ENCODE data around the gene ARHGEF17. TPM values are rescaled to one million over a fixed set of nuclear protein-coding genes. Genes with fewer than 3 reads are reported as not detected.

Gene ARHGEF17
- total and polyA plus RNA-seq, 10 donors, result 5.1 to 48.5 (median 29.0) TPM

DNA sequence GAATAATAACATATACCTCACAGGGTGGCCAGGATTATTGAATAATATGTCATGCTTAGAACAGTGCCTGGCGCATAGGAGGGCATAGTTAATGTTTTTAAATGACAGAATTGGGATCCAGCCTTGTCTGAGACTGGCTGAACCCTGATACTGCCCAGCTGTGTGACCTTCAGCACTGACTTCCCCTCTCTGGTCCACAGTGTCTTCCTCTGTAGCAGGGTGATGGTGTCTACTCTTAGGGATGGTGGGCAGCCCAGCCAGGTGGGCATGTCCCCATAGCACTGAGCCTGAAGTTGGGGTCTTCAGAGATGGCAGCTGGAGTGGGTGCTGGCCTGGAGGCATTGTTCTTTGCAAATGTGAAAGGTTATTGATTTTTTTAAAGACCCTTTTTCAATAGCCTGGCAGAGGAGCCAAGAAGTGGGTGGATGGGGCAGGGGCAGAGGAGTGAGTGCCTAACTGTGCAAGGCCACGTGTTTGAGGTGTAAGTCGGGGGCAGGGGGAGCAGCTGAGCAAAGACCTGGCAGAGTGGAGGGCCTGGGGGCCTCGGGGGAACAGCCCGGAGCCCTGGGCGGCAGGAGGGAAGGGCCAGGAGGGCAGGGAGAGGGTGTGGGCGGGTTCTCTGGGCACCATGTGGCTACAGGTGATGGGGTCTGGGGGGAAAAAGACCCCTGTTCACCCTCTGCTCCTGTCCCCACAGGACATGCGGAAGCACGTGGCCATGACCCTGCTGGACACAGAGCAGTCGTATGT is 38.3 kb downstream of the ARHGEF17 start:
- no peak for DNase-seq
- peaks cover 0 to 14% (median 0%) of the 10 kb centered on the region in 6 donors for H3K36me3 ChIP-seq
- 81 to 89% (median 85%) methylated on average over 10 of the region's 10 CpGs for WGBS, 5 donors
- H3K9me3 ChIP-seq, result no peaks in the 10 kb centered on the region
- peaks cover 0 to 61% (median 25%) of the 10 kb centered on the region in 6 donors for H3K4me1 ChIP-seq
- TF ChIP-seq POLR2AphosphoS5 (IDR thresholded peaks at IDR 0.05), result no peak
- TF ChIP-seq POLR2A (IDR thresholded peaks at IDR 0.05), result no peak
- TF ChIP-seq CTCF (IDR thresholded peaks at IDR 0.05 in 8 of 11, conservative IDR thresholded peaks at IDR 0.05 in 3 of 11), result no peak
- H3K4me3 ChIP-seq, result no peak overlapping the region
- no peak overlapping the region for H3K27ac ChIP-seq
- no peaks in the 10 kb centered on the region for H3K27me3 ChIP-seq (replicated peaks in 1 of 7)
- intact Hi-C loops (cut with DNase I; ENCODE audit: low total_unique reads), result no loop called here

- no peaks in the 10 kb centered on the region for H3K27me3 ChIP-seq (replicated peaks in 1 of 7)
- H3K9me3 ChIP-seq, result no peaks in the 10 kb centered on the region
- no peak for DNase-seq
- peaks cover 0 to 14% (median 0%) of the 10 kb centered on the region in 6 donors for H3K36me3 ChIP-seq
- WGBS, 5 donors, result 80 to 91% (median 88%) methylated on average over 12 of the region's 12 CpGs
- H3K27ac ChIP-seq, result no peak overlapping the region
- intact Hi-C loops (cut with DNase I; ENCODE audit: low total_unique reads), result no loop called here
- H3K4me3 ChIP-seq, result no peak overlapping the region
- H3K4me1 ChIP-seq, result peaks cover 0 to 58% (median 24%) of the 10 kb centered on the region in 6 donors
- TF ChIP-seq CTCF (IDR thresholded peaks at IDR 0.05 in 8 of 11, conservative IDR thresholded peaks at IDR 0.05 in 3 of 11) (no peak), POLR2AphosphoS5 (IDR thresholded peaks at IDR 0.05) (no peak), POLR2A (IDR thresholded peaks at IDR 0.05) (no peak)
Observed at GRCh38 chr11:73347067-73347466, 39.0 kb downstream of the ARHGEF17 start.

GRCh38 chr11:73348838-73349237 is 40.8 kb downstream of the ARHGEF17 start:
- no peak for TF ChIP-seq CTCF (IDR thresholded peaks at IDR 0.05 in 8 of 11, conservative IDR thresholded peaks at IDR 0.05 in 3 of 11)
- no peak for TF ChIP-seq POLR2AphosphoS5 (IDR thresholded peaks at IDR 0.05)
- no peak for TF ChIP-seq POLR2A (IDR thresholded peaks at IDR 0.05)
- no peaks in the 10 kb centered on the region for H3K27me3 ChIP-seq (replicated peaks in 1 of 7)
- H3K4me1 ChIP-seq, result peaks cover 0 to 43% (median 19%) of the 10 kb centered on the region in 6 donors
- H3K36me3 ChIP-seq, result peaks cover 0 to 28% (median 0%) of the 10 kb centered on the region in 6 donors
- whole genome bisulfite sequencing, 5 donors, result 76 to 94% (median 90%) methylated on average over 5 of the region's 5 CpGs
- intact Hi-C loops (cut with DNase I; ENCODE audit: low total_unique reads), result no loop called here
- H3K27ac ChIP-seq, result no peak overlapping the region
- DNase-seq, result no peak
- H3K9me3 ChIP-seq, result no peaks in the 10 kb centered on the region
- H3K4me3 ChIP-seq, result no peak overlapping the region

GRCh38 chr11:73349633-73350032 is 41.6 kb downstream of the ARHGEF17 start:
- Histone ChIP-seq H3K27me3 (replicated peaks in 1 of 7) (no peaks in the 10 kb centered on the region), H3K4me1 (peaks cover 0 to 35% (median 15%) of the 10 kb centered on the region in 6 donors), H3K4me3 (no peak overlapping the region), H3K9me3 (no peaks in the 10 kb centered on the region), H3K36me3 (peaks cover 0 to 33% (median 0%) of the 10 kb centered on the region in 6 donors), H3K27ac (no peak overlapping the region)
- WGBS, 5 donors, result 80 to 90% (median 86%) methylated on average over 4 to 6 of the region's 6 CpGs
- intact Hi-C loops (cut with DNase I; ENCODE audit: low total_unique reads), result loop anchor here (5.0 to 10.0 kb wide), 2 partner anchors 43 to 315 kb away; no protein-coding TSS in a partner anchor
- TF ChIP-seq POLR2AphosphoS5 (IDR thresholded peaks at IDR 0.05) (no peak), POLR2A (IDR thresholded peaks at IDR 0.05) (no peak), CTCF (IDR thresholded peaks at IDR 0.05 in 8 of 11, conservative IDR thresholded peaks at IDR 0.05 in 3 of 11) (no peak)
- DNase-seq, result no peak

Measured in spleen (tissue), 11 donors.